GM12878 (cell line): ENCODE data around the gene PRKCE. TPM values are rescaled to one million over a fixed set of nuclear protein-coding genes. Genes with fewer than 3 reads are reported as not detected.

ENCODE experiments used
- BCL3 ChIP-seq: IDR thresholded peaks from 2 replicates; pipeline ENCODE4 v1.6.1; 2011; ENCODE audit warnings: borderline replicate concordance, low read depth, mild to moderate bottlenecking, moderate library complexity, low read length; ENCODE audit not compliant: insufficient read depth, poor library complexity, severe bottlenecking
- ESRRA ChIP-seq: IDR thresholded peaks from 2 replicates; pipeline ENCODE4 v1.6.1; 2012; ENCODE audit warnings: mild to moderate bottlenecking, low read length, improper control_type of control experiment
- EZH2 ChIP-seq: IDR thresholded peaks from 2 replicates; pipeline ENCODE4 v1.6.1; 2012; ENCODE audit warnings: low read depth, mild to moderate bottlenecking, control low read depth, inconsistent platforms, low read length, borderline replicate concordance; ENCODE audit not compliant: control insufficient read depth
- GABPA ChIP-seq: IDR thresholded peaks from 2 replicates; pipeline ENCODE4 v1.6.1; 2014; ENCODE audit warnings: antibody characterized with exemption, low read depth, mild to moderate bottlenecking, inconsistent platforms
- HCFC1 ChIP-seq: fragments of 150-350 bp; IDR thresholded peaks from 2 replicates; pipeline ENCODE4 v1.6.1; 2014; ENCODE audit warnings: low read length
- HSF1 ChIP-seq: fragments of 150-350 bp; IDR thresholded peaks from 2 replicates; pipeline ENCODE4 v1.6.1; 2014; ENCODE audit warnings: mild to moderate bottlenecking, low read depth, low read length
- MEF2A ChIP-seq: IDR thresholded peaks from 2 replicates; pipeline ENCODE4 v1.6.1; 2011; ENCODE audit warnings: low read depth, mild to moderate bottlenecking, low read length, moderate library complexity; ENCODE audit not compliant: insufficient read depth
- MLLT1 ChIP-seq: fragments of 450-650 bp; IDR thresholded peaks from 2 replicates; pipeline ENCODE4 v1.6.1; 2016; ENCODE audit warnings: mild to moderate bottlenecking
- MTA2 ChIP-seq: fragments of 450-650 bp; IDR thresholded peaks from 2 replicates; pipeline ENCODE4 v1.6.1; 2016; ENCODE audit warnings: low read depth, mild to moderate bottlenecking, moderate library complexity
- MXI1 ChIP-seq: fragments of 150-350 bp; IDR thresholded peaks from 2 replicates; pipeline ENCODE4 v1.6.1; 2011; ENCODE audit warnings: low read depth, mild to moderate bottlenecking, inconsistent platforms, low read length, improper control_type of control experiment
- NFIC ChIP-seq: IDR thresholded peaks from 2 replicates; pipeline ENCODE4 v1.6.1; 2012; ENCODE audit warnings: low read depth, mild to moderate bottlenecking, inconsistent platforms, low read length, moderate library complexity
- PBX3 ChIP-seq: IDR thresholded peaks from 2 replicates; pipeline ENCODE4 v1.6.1; 2011; ENCODE audit warnings: mild to moderate bottlenecking, low read depth, low read length, moderate library complexity; ENCODE audit not compliant: insufficient replicate concordance
- POLR2A ChIP-seq: IDR thresholded peaks from 2 replicates; pipeline ENCODE4 v1.6.1; 2011; ENCODE audit warnings: low read depth, mild to moderate bottlenecking, low read length
- RAD51 ChIP-seq: fragments of 450-650 bp; IDR thresholded peaks from 2 replicates; pipeline ENCODE4 v1.6.1; 2016; ENCODE audit warnings: moderate library complexity, mild to moderate bottlenecking, inconsistent platforms
- RFX5 ChIP-seq: IDR thresholded peaks from 2 replicates; pipeline ENCODE4 v1.6.1; 2011; ENCODE audit warnings: low read depth, low read length, improper control_type of control experiment
- SRF ChIP-seq, 2 experiments: IDR thresholded peaks; 2 replicates each; pipeline ENCODE4 v1.6.1; 2011; ENCODE audit warnings: low read depth in 2 of 2, low read length in 2 of 2, mild to moderate bottlenecking in 1 of 2, moderate library complexity in 1 of 2
- TAF1 ChIP-seq: IDR thresholded peaks from 2 replicates; pipeline ENCODE4 v1.6.1; 2011; ENCODE audit warnings: mild to moderate bottlenecking, low read depth, low read length, borderline replicate concordance
- YY1 ChIP-seq: IDR thresholded peaks from 2 replicates; pipeline ENCODE4 v1.6.1; 2011; ENCODE audit warnings: low read depth, mild to moderate bottlenecking, low read length
- polyA plus RNA-seq, 11 experiments: library from polyadenylated mRNA; depleted of rRNA in 4 of 11; unstranded in 6 of 11; stranded (reverse) in 5 of 11; fragments of >200 nt; fragmentation: Nextera tagmentation in 4 of 11; fragmentation: Illumina TruSeq in 1 of 11; extraction: Ambion mirVana in 4 of 11; extraction: Trizol in 1 of 11; gene quantifications; 1 replicate in 1 of 11; 2 replicates in 10 of 11; pipeline versions ENCODE4 v1.2.1 to v1.2.3, GENCODE V29; 2011 to 2016; ENCODE audit warnings: inconsistent platforms in 2 of 11, missing spikeins in 2 of 11, low read depth in 1 of 11
- total RNA-seq, 4 experiments: library from RNA; depleted of rRNA in 3 of 4; stranded (reverse); fragments of >200 nt in 3 of 4; fragmentation: Illumina TruSeq in 1 of 4; extraction: Trizol in 1 of 4; gene quantifications; 2 replicates each; pipeline versions ENCODE4 v1.2.1 to v1.2.3, GENCODE V29; 2013 to 2021
- TF ChIP-seq, protein P1 (sequence below): fragments of 450-650 bp; IDR thresholded peaks from 2 replicates; pipeline ENCODE4 v1.6.1; 2017; ENCODE audit warnings: mild to moderate bottlenecking, moderate library complexity

PRKCE gene
- total and polyA plus RNA-seq, 10 of the 15 experiments (the other 5 are each of a cell fraction or from before 2014, with no cell fraction given): 2.6 to 28.2 (median 11.3) TPM

GRCh38 chr2:45867800-45868199, 216.3 kb downstream of the PRKCE start (continued):
- TF ChIP-seq SRF (IDR thresholded peaks at IDR 0.05; ENCODE audit: low read depth in 2 of 2, low read length in 2 of 2) (no peak), POLR2A (no peak), TAF1 (no peak), HCFC1 (no peak), NFIC (peak; percentile 48; the same call in 1 of the 2 replicates), EZH2 (no peak), MEF2A (no peak), MXI1 (peak; percentile 68; the same call in 1 of the 2 replicates), RAD51 (no peak), PBX3 (no peak), BCL3 (no peak), HSF1 (no peak), YY1 (0 out of 2 replicates have a peak, but pooled peaks have one; percentile 8), GABPA (no peak), ESRRA (no peak), MLLT1 (no peak), RFX5 (no peak), MTA2 (no peak)
- TF ChIP-seq, protein P1, sequence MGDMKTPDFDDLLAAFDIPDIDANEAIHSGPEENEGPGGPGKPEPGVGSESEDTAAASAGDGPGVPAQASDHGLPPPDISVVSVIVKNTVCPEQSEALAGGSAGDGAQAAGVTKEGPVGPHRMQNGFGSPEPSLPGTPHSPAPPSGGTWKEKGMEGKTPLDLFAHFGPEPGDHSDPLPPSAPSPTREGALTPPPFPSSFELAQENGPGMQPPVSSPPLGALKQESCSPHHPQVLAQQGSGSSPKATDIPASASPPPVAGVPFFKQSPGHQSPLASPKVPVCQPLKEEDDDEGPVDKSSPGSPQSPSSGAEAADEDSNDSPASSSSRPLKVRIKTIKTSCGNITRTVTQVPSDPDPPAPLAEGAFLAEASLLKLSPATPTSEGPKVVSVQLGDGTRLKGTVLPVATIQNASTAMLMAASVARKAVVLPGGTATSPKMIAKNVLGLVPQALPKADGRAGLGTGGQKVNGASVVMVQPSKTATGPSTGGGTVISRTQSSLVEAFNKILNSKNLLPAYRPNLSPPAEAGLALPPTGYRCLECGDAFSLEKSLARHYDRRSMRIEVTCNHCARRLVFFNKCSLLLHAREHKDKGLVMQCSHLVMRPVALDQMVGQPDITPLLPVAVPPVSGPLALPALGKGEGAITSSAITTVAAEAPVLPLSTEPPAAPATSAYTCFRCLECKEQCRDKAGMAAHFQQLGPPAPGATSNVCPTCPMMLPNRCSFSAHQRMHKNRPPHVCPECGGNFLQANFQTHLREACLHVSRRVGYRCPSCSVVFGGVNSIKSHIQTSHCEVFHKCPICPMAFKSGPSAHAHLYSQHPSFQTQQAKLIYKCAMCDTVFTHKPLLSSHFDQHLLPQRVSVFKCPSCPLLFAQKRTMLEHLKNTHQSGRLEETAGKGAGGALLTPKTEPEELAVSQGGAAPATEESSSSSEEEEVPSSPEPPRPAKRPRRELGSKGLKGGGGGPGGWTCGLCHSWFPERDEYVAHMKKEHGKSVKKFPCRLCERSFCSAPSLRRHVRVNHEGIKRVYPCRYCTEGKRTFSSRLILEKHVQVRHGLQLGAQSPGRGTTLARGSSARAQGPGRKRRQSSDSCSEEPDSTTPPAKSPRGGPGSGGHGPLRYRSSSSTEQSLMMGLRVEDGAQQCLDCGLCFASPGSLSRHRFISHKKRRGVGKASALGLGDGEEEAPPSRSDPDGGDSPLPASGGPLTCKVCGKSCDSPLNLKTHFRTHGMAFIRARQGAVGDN: peak; percentile 53; the same call in 1 of the 2 replicates
